GM18867 (cell line): ENCODE data around the gene CRTC2.

Source experiments
- ATAC-seq: cut with Tn5 transposase; IDR thresholded peaks from one replicate; pipeline ENCODE4 v1.9.1; 2021; ENCODE audit warnings: mild to moderate bottlenecking, moderate library complexity; ENCODE audit not compliant: unreplicated experiment

The CRTC2 gene

DNA sequence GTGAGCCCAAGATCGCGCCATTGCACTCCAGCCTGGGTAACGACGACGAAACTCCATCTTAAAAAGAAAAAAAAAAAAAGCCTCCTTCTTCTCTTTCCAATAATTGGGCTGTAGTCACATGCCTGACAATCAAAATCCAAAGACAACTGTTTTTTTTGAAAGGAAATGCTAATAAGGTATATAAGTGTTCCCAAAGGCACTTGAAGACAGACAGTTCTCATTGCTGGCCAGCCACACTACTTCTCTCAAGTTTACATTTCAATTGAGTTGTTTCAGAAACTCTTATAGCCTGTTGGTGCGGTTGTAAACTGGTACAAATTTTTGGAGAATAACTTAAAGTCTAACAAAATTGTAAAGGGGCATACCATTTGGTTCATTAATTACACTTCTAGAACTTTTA, 58.9 kb downstream of the CRTC2 start:
- ATAC-seq = no peak
